ENCODE measurements around the gene SPIRE2.

DNA sequence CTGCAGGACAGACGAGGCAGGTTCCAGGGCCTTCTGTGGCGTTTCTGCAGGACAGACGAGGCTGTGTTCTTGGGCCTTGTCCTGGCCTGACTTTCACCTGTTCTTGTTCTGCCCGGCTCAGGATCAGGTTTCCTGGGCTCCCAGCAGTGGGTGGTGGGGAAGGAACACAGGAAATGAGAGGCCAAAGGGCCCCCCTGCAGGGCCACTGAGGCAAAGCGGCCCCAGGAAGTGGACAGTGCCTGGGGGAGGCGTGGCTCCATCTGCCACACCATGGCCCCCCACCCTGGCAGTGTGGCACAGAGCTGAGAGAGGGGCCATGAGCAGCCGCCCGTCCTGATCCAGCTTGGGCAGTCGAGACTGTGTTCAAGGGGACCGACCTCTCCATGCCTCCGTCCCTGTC is 20.7 kb downstream of the SPIRE2 start:
- TF ChIP-seq, protein P1, sequence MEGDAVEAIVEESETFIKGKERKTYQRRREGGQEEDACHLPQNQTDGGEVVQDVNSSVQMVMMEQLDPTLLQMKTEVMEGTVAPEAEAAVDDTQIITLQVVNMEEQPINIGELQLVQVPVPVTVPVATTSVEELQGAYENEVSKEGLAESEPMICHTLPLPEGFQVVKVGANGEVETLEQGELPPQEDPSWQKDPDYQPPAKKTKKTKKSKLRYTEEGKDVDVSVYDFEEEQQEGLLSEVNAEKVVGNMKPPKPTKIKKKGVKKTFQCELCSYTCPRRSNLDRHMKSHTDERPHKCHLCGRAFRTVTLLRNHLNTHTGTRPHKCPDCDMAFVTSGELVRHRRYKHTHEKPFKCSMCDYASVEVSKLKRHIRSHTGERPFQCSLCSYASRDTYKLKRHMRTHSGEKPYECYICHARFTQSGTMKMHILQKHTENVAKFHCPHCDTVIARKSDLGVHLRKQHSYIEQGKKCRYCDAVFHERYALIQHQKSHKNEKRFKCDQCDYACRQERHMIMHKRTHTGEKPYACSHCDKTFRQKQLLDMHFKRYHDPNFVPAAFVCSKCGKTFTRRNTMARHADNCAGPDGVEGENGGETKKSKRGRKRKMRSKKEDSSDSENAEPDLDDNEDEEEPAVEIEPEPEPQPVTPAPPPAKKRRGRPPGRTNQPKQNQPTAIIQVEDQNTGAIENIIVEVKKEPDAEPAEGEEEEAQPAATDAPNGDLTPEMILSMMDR (IDR thresholded peaks at IDR 0.05) = no peak
- no peak for TF ChIP-seq POLR2A (IDR thresholded peaks at IDR 0.05)
